GM12878 (cell line): ENCODE data around the gene RIT2. TPM values are rescaled to one million over a fixed set of nuclear protein-coding genes. Genes with fewer than 3 reads are reported as not detected.

Experiments
- ATAC-seq: fragments of 200-7000 bp; cut with Tn5 transposase; 3 replicates; pipeline ENCODE4 v1.9.1; 2020; ENCODE audit warnings: mild to moderate bottlenecking, moderate library complexity
- BruUV-seq: library from RNA; stranded (reverse); fragments of 400-500 nt; replicated peaks from 2 replicates; lab custom pipeline; 2021; lab: Mats Ljungman, UMichigan
- CTCF ChIA-PET: fragments of 300-600 bp; sonication (Branson Sonifier 250); formaldehyde crosslinking; extraction: SDS; loops from one replicate; lab custom pipeline; 2021; ENCODE audit warnings: inconsistent platforms; lab: Yijun Ruan, JAX
- POLR2A ChIA-PET: fragments of 350-600 bp; formaldehyde crosslinking; extraction: SDS; loops from one replicate; lab custom pipeline; 2021; ENCODE audit warnings: inconsistent platforms; lab: Charles Lee
- RAD21 ChIA-PET: fragments of 300-600 bp; sonication (Branson Sonifier 250); formaldehyde crosslinking; loops from one replicate; lab custom pipeline; 2023; ENCODE audit warnings: antibody characterized with exemption; ENCODE audit not compliant: unreplicated experiment; lab: Charles Lee
- SMC1A ChIA-PET: fragments of 300-600 bp; sonication (Branson Sonifier 250); formaldehyde crosslinking; loops from one replicate; lab custom pipeline; 2023; ENCODE audit not compliant: unreplicated experiment, uncharacterized antibody; lab: Charles Lee
- DNase-seq: peaks from one replicate; pipeline ENCODE4 v3.0.0-alpha.2; 2011; ENCODE audit warnings: low read depth, low spot score
- FAIRE-seq: peaks from 3 replicates; lab custom pipeline; 2011; peaks lifted over from hg19 to GRCh38; lab: Jason Lieb, UNC
- H2AFZ ChIP-seq: 2 replicates; pipeline ENCODE4 v1.6.0; 2011; ENCODE audit warnings: low read depth, low read length, control low read depth; ENCODE audit not compliant: control insufficient read depth
- H3K27ac ChIP-seq: 2 replicates; pipeline ENCODE4 v1.5.1; 2011; ENCODE audit warnings: control low read depth; ENCODE audit not compliant: control insufficient read depth, insufficient read depth
- H3K27me3 ChIP-seq, 2 experiments: replicated peaks in 1 of 2; 2 replicates each; pipeline versions ENCODE4 v1.6.0 to v1.6.1; 2011; ENCODE audit warnings: low read length in 1 of 2; ENCODE audit not compliant: control insufficient read depth in 2 of 2, insufficient read depth in 2 of 2
- H3K36me3 ChIP-seq, 2 experiments: 2 replicates each; pipeline ENCODE4 v1.5.1; 2011; ENCODE audit warnings: low read length in 1 of 2; ENCODE audit not compliant: control insufficient read depth in 2 of 2, insufficient read depth in 2 of 2
- H3K4me1 ChIP-seq: 2 replicates; pipeline ENCODE4 v1.6.1; 2011; ENCODE audit warnings: mild to moderate bottlenecking, low read length, moderate library complexity, mixed read lengths; ENCODE audit not compliant: control insufficient read depth, insufficient read depth
- H3K4me2 ChIP-seq: 2 replicates; pipeline ENCODE4 v1.6.0; 2011; ENCODE audit warnings: control low read depth; ENCODE audit not compliant: control insufficient read depth, insufficient read depth
- H3K4me3 ChIP-seq: fragments of 200-600 bp; sonication (generic); 2 replicates; pipeline ENCODE4 v1.5.1; 2016
- H3K79me2 ChIP-seq: 2 replicates; pipeline ENCODE4 v1.6.0; 2011; ENCODE audit warnings: low read length; ENCODE audit not compliant: control insufficient read depth, insufficient read depth
- H3K9ac ChIP-seq: 2 replicates; pipeline ENCODE4 v1.8.0; 2011; ENCODE audit warnings: low read length, control low read depth, mixed read lengths; ENCODE audit not compliant: control insufficient read depth, insufficient read depth
- H3K9me3 ChIP-seq: replicated peaks from 3 replicates; pipeline ENCODE4 v1.5.1; 2011; ENCODE audit warnings: mild to moderate bottlenecking, low read length; ENCODE audit not compliant: control insufficient read depth, insufficient read depth
- H4K20me1 ChIP-seq: 2 replicates; pipeline ENCODE4 v1.6.0; 2011; ENCODE audit not compliant: control insufficient read depth, insufficient read depth
- EP300 ChIP-seq, 2 experiments: fragments of 150-350 bp in 1 of 2; IDR thresholded peaks; 2 replicates each; pipeline ENCODE4 v1.6.1; 2011 to 2012; ENCODE audit warnings: low read depth in 2 of 2, low read length in 2 of 2, borderline replicate concordance in 1 of 2, improper control_type of control experiment in 1 of 2, inconsistent platforms in 1 of 2; ENCODE audit not compliant: control insufficient read depth in 1 of 2
- FOXK2 ChIP-seq: fragments of 450-650 bp; IDR thresholded peaks from 2 replicates; pipeline ENCODE4 v1.6.1; 2017; ENCODE audit warnings: mild to moderate bottlenecking, moderate library complexity
- NFYB ChIP-seq: IDR thresholded peaks from 2 replicates; pipeline ENCODE4 v1.6.1; 2011; ENCODE audit warnings: low read depth, mild to moderate bottlenecking, low read length, improper control_type of control experiment, moderate library complexity; ENCODE audit not compliant: insufficient read depth
- NR2C1 ChIP-seq: fragments of 450-650 bp; IDR thresholded peaks from 2 replicates; pipeline ENCODE4 v1.6.1; 2017; ENCODE audit warnings: antibody characterized with exemption, mild to moderate bottlenecking, moderate library complexity
- YBX1 ChIP-seq: fragments of 450-650 bp; IDR thresholded peaks from 2 replicates; pipeline ENCODE4 v1.6.1; 2016; ENCODE audit warnings: antibody characterized with exemption
- ZZZ3 ChIP-seq: IDR thresholded peaks from 2 replicates; pipeline ENCODE4 v1.6.1; 2011; ENCODE audit warnings: low read depth; ENCODE audit not compliant: control insufficient read depth, insufficient read length
- WGBS: methylation state at CpG from one replicate; pipeline ENCODE4 v1.1.6; 2016; ENCODE audit warnings: low lambda C conversion rate; ENCODE audit not compliant: insufficient replicate concordance, insufficient coverage; ENCODE audit errors: missing lambda C conversion rate; 5-methylcytosine and 5-hydroxymethylcytosine counted together
- in situ Hi-C: fragments of 300-500 bp; cut with MboI; formaldehyde crosslinking; loops from 9 replicates; pipeline ENCODE4 v1.14.3; 2018; ENCODE audit warnings: mixed read lengths
- intact Hi-C: fragments of 100-400 bp; cut with micrococcal nuclease; formaldehyde crosslinking; loops from one replicate; pipeline ENCODE4 v1.14.2; 2022; ENCODE audit not compliant: unreplicated experiment
- polyA plus RNA-seq, 11 experiments: library from polyadenylated mRNA; depleted of rRNA in 4 of 11; unstranded in 6 of 11; stranded (reverse) in 5 of 11; fragments of >200 nt; fragmentation: Nextera tagmentation in 4 of 11; fragmentation: Illumina TruSeq in 1 of 11; extraction: Ambion mirVana in 4 of 11; extraction: Trizol in 1 of 11; gene quantifications; 1 replicate in 1 of 11; 2 replicates in 10 of 11; pipeline versions ENCODE4 v1.2.1 to v1.2.3, GENCODE V29; 2011 to 2016; ENCODE audit warnings: inconsistent platforms in 2 of 11, missing spikeins in 2 of 11, low read depth in 1 of 11
- total RNA-seq, 4 experiments: library from RNA; depleted of rRNA in 3 of 4; stranded (reverse); fragments of >200 nt in 3 of 4; fragmentation: Illumina TruSeq in 1 of 4; extraction: Trizol in 1 of 4; gene quantifications; 2 replicates each; pipeline versions ENCODE4 v1.2.1 to v1.2.3, GENCODE V29; 2013 to 2021
- TF ChIP-seq, protein P1 (sequence below): fragments of 450-650 bp; conservative IDR thresholded peaks from 2 replicates; pipeline ENCODE4 v1.6.1; 2017; ENCODE audit warnings: mild to moderate bottlenecking, moderate library complexity
- TF ChIP-seq, protein P2 (sequence below): fragments of 450-650 bp; formaldehyde crosslinking; IDR thresholded peaks from 2 replicates; pipeline ENCODE4 v1.5.0; 2022; ENCODE audit warnings: mild to moderate bottlenecking, missing genetic modification characterization
- TF ChIP-seq, protein P3 (sequence below): IDR thresholded peaks from 2 replicates; pipeline ENCODE4 v1.6.1; 2012; ENCODE audit warnings: low read length, inconsistent platforms

The RIT2 gene
- total and polyA plus RNA-seq, 10 of the 15 experiments (the other 5 are each of a cell fraction or from before 2014, with no cell fraction given) = not detected

DNA sequence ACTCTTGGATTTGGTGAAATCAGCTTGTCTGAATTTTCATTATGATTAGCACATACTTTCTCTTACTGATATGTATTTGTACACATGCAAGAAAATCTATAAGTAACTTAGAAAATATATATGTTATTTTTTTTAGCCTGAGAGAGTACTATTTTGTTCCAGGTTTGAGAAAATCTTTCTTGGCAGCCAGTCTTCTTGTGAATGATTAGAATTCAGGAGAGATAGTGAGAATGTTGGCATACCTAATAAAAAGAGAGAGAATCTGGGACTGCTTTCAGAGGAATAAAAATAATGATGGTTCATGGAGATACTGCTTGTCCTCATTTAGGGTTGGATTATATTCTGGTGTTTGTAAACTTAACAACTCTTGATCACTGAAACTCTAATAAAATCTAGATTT is 44.4 kb upstream of the RIT2 start (continued):
- TF ChIP-seq, protein P1, sequence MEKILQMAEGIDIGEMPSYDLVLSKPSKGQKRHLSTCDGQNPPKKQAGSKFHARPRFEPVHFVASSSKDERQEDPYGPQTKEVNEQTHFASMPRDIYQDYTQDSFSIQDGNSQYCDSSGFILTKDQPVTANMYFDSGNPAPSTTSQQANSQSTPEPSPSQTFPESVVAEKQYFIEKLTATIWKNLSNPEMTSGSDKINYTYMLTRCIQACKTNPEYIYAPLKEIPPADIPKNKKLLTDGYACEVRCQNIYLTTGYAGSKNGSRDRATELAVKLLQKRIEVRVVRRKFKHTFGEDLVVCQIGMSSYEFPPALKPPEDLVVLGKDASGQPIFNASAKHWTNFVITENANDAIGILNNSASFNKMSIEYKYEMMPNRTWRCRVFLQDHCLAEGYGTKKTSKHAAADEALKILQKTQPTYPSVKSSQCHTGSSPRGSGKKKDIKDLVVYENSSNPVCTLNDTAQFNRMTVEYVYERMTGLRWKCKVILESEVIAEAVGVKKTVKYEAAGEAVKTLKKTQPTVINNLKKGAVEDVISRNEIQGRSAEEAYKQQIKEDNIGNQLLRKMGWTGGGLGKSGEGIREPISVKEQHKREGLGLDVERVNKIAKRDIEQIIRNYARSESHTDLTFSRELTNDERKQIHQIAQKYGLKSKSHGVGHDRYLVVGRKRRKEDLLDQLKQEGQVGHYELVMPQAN = no peak

DNA sequence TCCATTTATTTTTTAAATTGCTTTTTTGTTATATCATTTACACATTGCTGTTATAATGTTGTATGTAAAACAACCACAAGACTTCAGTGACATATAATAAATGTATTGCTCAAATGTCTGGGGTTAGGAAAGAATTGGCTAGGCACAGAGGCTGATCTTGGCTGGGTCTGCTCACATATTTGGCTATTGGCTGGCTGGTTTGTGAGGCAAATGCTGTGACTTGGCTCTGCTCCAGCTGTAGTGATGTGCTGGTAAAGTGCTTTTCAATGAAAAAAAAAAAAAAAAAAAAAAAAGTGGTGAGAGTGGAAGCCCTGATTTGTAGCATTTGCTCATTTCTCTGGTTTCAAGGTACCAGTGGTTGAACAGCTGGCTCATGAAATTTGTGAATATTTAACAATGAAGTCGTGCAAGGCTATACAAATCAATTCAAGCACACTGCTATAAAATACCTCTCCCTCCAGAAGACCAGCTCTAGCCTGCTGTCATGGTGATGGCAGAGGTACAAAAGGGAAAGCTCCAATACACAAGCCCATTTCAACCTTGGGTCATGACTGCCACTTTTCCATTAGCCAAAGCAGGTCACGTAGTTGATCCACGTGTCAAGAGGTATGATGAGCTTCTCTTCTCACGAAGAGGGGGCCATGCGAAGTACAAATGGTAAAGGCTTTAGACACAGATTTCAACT is 43.7 kb upstream of the RIT2 start:
- ChIA-PET POLR2A (no interaction called here), SMC1A (interaction anchor here (0.7 to 1.1 kb wide), 2 partner anchors 13 to 24 kb away, joined by 3 read pairs; no protein-coding TSS in a partner anchor), CTCF (interaction anchor here (0.6 kb wide), 1 partner anchor 8 kb away, joined by 4 read pairs; no protein-coding TSS in a partner anchor), RAD21 (no interaction called here)
- Histone ChIP-seq H4K20me1 (no peaks in the 10 kb centered on the region), H3K79me2 (no peaks in the 10 kb centered on the region), H2AFZ (no peak overlapping the region), H3K9me3 (no peaks in the 10 kb centered on the region), H3K4me3 (no peak overlapping the region), H3K36me3 (no peaks in the 10 kb centered on the region), H3K4me1 (no peaks in the 10 kb centered on the region), H3K27ac (no peak overlapping the region), H3K9ac (no peak overlapping the region), H3K4me2 (no peak overlapping the region), H3K27me3 (no peaks in the 10 kb centered on the region)
- in situ Hi-C loops (no loop called here), intact Hi-C loops (no loop called here)
- 5% methylated on average over 5 of the region's 5 CpGs for WGBS
- FAIRE-seq = no peak
- ATAC-seq = no peak
- no peak for DNase-seq
- no TSS peak for BruUV-seq
- TF ChIP-seq FOXK2 (no peak), ZZZ3 (no peak), EP300 (IDR thresholded peaks at IDR 0.05; ENCODE audit: borderline replicate concordance in 1 of 2, control insufficient read depth in 1 of 2, low read depth in 2 of 2, low read length in 2 of 2) (no peak), NR2C1 (no peak), NFYB (no peak), YBX1 (no peak)
- TF ChIP-seq, protein P2, sequence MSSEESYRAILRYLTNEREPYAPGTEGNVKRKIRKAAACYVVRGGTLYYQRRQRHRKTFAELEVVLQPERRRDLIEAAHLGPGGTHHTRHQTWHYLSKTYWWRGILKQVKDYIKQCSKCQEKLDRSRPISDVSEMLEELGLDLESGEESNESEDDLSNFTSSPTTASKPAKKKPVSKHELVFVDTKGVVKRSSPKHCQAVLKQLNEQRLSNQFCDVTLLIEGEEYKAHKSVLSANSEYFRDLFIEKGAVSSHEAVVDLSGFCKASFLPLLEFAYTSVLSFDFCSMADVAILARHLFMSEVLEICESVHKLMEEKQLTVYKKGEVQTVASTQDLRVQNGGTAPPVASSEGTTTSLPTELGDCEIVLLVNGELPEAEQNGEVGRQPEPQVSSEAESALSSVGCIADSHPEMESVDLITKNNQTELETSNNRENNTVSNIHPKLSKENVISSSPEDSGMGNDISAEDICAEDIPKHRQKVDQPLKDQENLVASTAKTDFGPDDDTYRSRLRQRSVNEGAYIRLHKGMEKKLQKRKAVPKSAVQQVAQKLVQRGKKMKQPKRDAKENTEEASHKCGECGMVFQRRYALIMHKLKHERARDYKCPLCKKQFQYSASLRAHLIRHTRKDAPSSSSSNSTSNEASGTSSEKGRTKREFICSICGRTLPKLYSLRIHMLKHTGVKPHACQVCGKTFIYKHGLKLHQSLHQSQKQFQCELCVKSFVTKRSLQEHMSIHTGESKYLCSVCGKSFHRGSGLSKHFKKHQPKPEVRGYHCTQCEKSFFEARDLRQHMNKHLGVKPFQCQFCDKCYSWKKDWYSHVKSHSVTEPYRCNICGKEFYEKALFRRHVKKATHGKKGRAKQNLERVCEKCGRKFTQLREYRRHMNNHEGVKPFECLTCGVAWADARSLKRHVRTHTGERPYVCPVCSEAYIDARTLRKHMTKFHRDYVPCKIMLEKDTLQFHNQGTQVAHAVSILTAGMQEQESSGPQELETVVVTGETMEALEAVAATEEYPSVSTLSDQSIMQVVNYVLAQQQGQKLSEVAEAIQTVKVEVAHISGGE (CRISPR knock-in tag) = no peak
- TF ChIP-seq, protein P3, sequence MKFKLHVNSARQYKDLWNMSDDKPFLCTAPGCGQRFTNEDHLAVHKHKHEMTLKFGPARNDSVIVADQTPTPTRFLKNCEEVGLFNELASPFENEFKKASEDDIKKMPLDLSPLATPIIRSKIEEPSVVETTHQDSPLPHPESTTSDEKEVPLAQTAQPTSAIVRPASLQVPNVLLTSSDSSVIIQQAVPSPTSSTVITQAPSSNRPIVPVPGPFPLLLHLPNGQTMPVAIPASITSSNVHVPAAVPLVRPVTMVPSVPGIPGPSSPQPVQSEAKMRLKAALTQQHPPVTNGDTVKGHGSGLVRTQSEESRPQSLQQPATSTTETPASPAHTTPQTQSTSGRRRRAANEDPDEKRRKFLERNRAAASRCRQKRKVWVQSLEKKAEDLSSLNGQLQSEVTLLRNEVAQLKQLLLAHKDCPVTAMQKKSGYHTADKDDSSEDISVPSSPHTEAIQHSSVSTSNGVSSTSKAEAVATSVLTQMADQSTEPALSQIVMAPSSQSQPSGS = no peak
